Measurements from ENCODE around the gene FAM83G. TPM values are rescaled to one million over a fixed set of nuclear protein-coding genes. Genes with fewer than 3 reads are reported as not detected.
"Not testable (repeated sequence)": the region's sequence is repeated elsewhere in the genome, so short reads cannot be mapped to it uniquely, and the experiment has no call there.

FAM83G gene
- total RNA-seq, 6 experiments from 2014 or later, result 10.1 to 41.7 (median 21.5) TPM

GRCh38 chr17:18958611-18959010, 46.0 kb downstream of the FAM83G start:
- 86% methylated on average over 10 of the region's 11 CpGs for WGBS (ENCODE audit: insufficient coverage, low coverage, low lambda C conversion rate, missing lambda C conversion rate)
- no peaks in the 10 kb centered on the region for H3K4me1 ChIP-seq
- no peak for DNase-seq
- H3K36me3 ChIP-seq, result no peaks in the 10 kb centered on the region
- H3K27me3 ChIP-seq, result no peaks in the 10 kb centered on the region
- intact Hi-C loops (cut with DNase I), result no loop called here
- H3K9me3 ChIP-seq, result no peaks in the 10 kb centered on the region
- no peak overlapping the region for H3K27ac ChIP-seq
- H3K4me3 ChIP-seq, result no peak overlapping the region
- no peak for ATAC-seq
- no peak for TF ChIP-seq CTCF (IDR thresholded peaks at IDR 0.05)
- TF ChIP-seq POLR2A (IDR thresholded peaks at IDR 0.05), result no peak

GRCh38 chr17:18957831-18958230, 46.7 kb downstream of the FAM83G start:
- DNase-seq (no peak), ATAC-seq (no peak)
- H3K4me3 ChIP-seq, result no peak overlapping the region
- H3K27ac ChIP-seq, result no peak overlapping the region
- TF ChIP-seq CTCF (IDR thresholded peaks at IDR 0.05) (no peak), POLR2A (IDR thresholded peaks at IDR 0.05) (no peak)
- no peaks in the 10 kb centered on the region for H3K27me3 ChIP-seq
- no peaks in the 10 kb centered on the region for H3K9me3 ChIP-seq
- H3K36me3 ChIP-seq, result no peaks in the 10 kb centered on the region
- no peaks in the 10 kb centered on the region for H3K4me1 ChIP-seq
- intact Hi-C loops (cut with DNase I), result no loop called here
- 80% methylated on average over 2 of the region's 4 CpGs for WGBS (ENCODE audit: insufficient coverage, low coverage, low lambda C conversion rate, missing lambda C conversion rate)

- H3K27me3 ChIP-seq, result no peaks in the 10 kb centered on the region
- H3K4me3 ChIP-seq, result no peak overlapping the region
- no peaks in the 10 kb centered on the region for H3K9me3 ChIP-seq
- no peaks in the 10 kb centered on the region for H3K36me3 ChIP-seq
- H3K4me1 ChIP-seq, result no peaks in the 10 kb centered on the region
- TF ChIP-seq CTCF (IDR thresholded peaks at IDR 0.05) (no peak), POLR2A (IDR thresholded peaks at IDR 0.05) (no peak)
- 93% methylated on average over 3 of the region's 3 CpGs for WGBS (ENCODE audit: insufficient coverage, low coverage, low lambda C conversion rate, missing lambda C conversion rate)
- ATAC-seq, result no peak
- H3K27ac ChIP-seq, result no peak overlapping the region
- DNase-seq, result no peak
- intact Hi-C loops (cut with DNase I), result no loop called here
Observed at GRCh38 chr17:18956581-18956980, 48.0 kb downstream of the FAM83G start.

- H3K36me3 ChIP-seq; H3K27me3 ChIP-seq; H3K4me1 ChIP-seq; H3K9me3 ChIP-seq; H3K27ac ChIP-seq; DNase-seq; ATAC-seq; H3K4me3 ChIP-seq; intact Hi-C loops (cut with DNase I): not testable (repeated sequence)
- 50% methylated on average over 1 of the region's 6 CpGs for WGBS (ENCODE audit: insufficient coverage, low coverage, low lambda C conversion rate, missing lambda C conversion rate)
Observed at GRCh38 chr17:18956021-18956420, 48.5 kb downstream of the FAM83G start.

GRCh38 chr17:18955009-18955408, 49.6 kb downstream of the FAM83G start:
- Histone ChIP-seq H3K9me3 (no peaks in the 10 kb centered on the region), H3K27ac (no peak overlapping the region), H3K36me3 (no peaks in the 10 kb centered on the region), H3K4me1 (no peaks in the 10 kb centered on the region), H3K27me3 (no peaks in the 10 kb centered on the region), H3K4me3 (no peak overlapping the region)
- TF ChIP-seq POLR2A (IDR thresholded peaks at IDR 0.05) (no peak), CTCF (IDR thresholded peaks at IDR 0.05) (no peak)
- ATAC-seq, result no peak
- 93% methylated on average over 6 of the region's 6 CpGs for WGBS (ENCODE audit: insufficient coverage, low coverage, low lambda C conversion rate, missing lambda C conversion rate)
- intact Hi-C loops (cut with DNase I), result no loop called here
- DNase-seq, result no peak
